Prostate gland (tissue), 2 donors: ENCODE measurements around the gene LIG4. TPM values are rescaled to one million over a fixed set of nuclear protein-coding genes. Genes with fewer than 3 reads are reported as not detected.

Experiments
- DNase-seq: peaks from one replicate; pipeline ENCODE4 v3.0.0-alpha.2; 2019; ENCODE audit warnings: low spot score
- H3K27ac ChIP-seq, 2 donors: fragments of 200-600 bp; sonication (generic); 2 replicates each; pipeline ENCODE4 v1.5.1; 2017 to 2019
- H3K27me3 ChIP-seq: fragments of 200-600 bp; sonication (generic); replicated peaks from 2 replicates; pipeline ENCODE4 v1.5.1; 2019; ENCODE audit not compliant: insufficient read depth
- H3K36me3 ChIP-seq, 2 donors: fragments of 200-600 bp; sonication (generic); 1 replicate in 1 of 2; 2 replicates in 1 of 2; pipeline versions ENCODE4 v1.5.1 to v1.8.1; 2017 to 2019
- H3K4me1 ChIP-seq: fragments of 200-600 bp; sonication (generic); replicated peaks from 2 replicates; pipeline ENCODE4 v1.5.1; 2019
- H3K4me3 ChIP-seq, 2 donors: fragments of 200-600 bp; sonication (generic); 2 replicates each; pipeline ENCODE4 v1.5.1; 2017 to 2019
- H3K9me3 ChIP-seq: fragments of 200-600 bp; sonication (generic); 2 replicates; pipeline ENCODE4 v1.5.1; 2017
- POLR2A ChIP-seq: fragments of 450-650 bp; IDR thresholded peaks from one replicate; pipeline ENCODE4 v1.6.1; 2016; ENCODE audit warnings: antibody characterized with exemption, mild to moderate bottlenecking
- POLR2AphosphoS5 ChIP-seq: sonication (generic); formaldehyde crosslinking; IDR thresholded peaks from one replicate; pipeline ENCODE4 v1.6.1; 2017; ENCODE audit warnings: antibody characterized with exemption
- WGBS: methylation state at CpG from one replicate; pipeline ENCODE4 v1.1.5; 2018; 5-methylcytosine and 5-hydroxymethylcytosine counted together
- intact Hi-C: fragments of 100-400 bp; cut with DNase I; formaldehyde crosslinking; loops from one replicate; pipeline ENCODE4 v1.14.2; 2022
- total RNA-seq, 2 donors: library from RNA; depleted of rRNA; stranded (reverse); fragments of >200 nt; gene quantifications; one replicate each; pipeline ENCODE4 v1.1.0, GENCODE V29; 2016
- TF ChIP-seq, protein P1 (sequence below), 4 experiments: fragments of 200-600 bp in 2 of 4; fragments of 450-650 bp in 2 of 4; sonication (generic) in 2 of 4; IDR thresholded peaks; 1 replicate in 3 of 4; 2 replicates in 1 of 4; pipeline ENCODE4 v1.5.1; 2016 to 2019; ENCODE audit warnings: antibody characterized with exemption in 4 of 4, mild to moderate bottlenecking in 2 of 4, moderate library complexity in 2 of 4

The LIG4 gene
- total RNA-seq, 2 donors from 2014 or later = 7.8 to 7.9 TPM

DNA sequence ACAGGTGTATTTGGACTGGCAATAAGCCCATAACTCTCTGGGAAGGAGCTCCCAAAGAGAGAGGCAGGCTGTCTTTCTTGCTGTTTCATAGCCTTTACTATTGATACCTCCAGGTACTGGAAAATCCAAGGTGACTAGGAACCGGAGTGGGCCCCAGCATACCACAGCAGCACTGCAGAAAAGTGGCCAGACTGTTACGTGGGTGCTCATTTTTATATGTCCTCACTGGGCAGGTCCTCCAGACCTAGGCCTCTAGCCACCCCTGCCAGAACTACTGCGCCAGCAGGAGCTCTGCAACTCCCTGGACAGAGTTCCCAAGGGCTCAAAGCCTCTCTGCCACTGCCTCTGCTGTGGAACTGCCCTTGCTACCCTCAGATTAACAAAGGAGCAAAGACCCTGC, 46.4 kb downstream of the LIG4 start:
- WGBS = 84% methylated on average over 3 of the region's 3 CpGs

DNA sequence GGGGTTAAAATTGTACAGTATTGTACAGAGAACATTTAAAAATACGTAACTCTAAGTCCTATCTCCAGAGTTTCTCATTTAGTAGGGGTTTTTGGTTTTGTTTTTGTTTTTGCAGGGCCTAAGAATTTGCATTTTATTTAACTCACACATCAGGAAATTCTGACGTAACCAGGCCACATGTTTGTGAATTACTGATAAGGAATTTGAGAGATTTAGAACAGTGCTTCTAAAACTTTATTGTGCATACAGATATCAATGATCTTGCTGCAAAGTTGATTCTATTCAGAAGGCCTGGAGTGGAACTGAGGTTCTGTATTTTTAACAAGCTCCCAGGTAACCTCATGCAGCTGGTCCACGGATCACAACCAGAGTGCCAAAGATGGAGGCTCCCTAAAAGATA, 49.3 kb downstream of the LIG4 start:
- Histone ChIP-seq H3K36me3 (no peaks in the 10 kb centered on the region), H3K9me3 (no peaks in the 10 kb centered on the region), H3K4me3 (no peak overlapping the region), H3K4me1 (no peaks in the 10 kb centered on the region), H3K27me3 (no peaks in the 10 kb centered on the region), H3K27ac (no peak overlapping the region)
- DNase-seq = no peak
- intact Hi-C loops = no loop called here
- 40% methylated on average over 3 of the region's 3 CpGs for WGBS
- no peak for TF ChIP-seq POLR2AphosphoS5
- TF ChIP-seq, protein P1, sequence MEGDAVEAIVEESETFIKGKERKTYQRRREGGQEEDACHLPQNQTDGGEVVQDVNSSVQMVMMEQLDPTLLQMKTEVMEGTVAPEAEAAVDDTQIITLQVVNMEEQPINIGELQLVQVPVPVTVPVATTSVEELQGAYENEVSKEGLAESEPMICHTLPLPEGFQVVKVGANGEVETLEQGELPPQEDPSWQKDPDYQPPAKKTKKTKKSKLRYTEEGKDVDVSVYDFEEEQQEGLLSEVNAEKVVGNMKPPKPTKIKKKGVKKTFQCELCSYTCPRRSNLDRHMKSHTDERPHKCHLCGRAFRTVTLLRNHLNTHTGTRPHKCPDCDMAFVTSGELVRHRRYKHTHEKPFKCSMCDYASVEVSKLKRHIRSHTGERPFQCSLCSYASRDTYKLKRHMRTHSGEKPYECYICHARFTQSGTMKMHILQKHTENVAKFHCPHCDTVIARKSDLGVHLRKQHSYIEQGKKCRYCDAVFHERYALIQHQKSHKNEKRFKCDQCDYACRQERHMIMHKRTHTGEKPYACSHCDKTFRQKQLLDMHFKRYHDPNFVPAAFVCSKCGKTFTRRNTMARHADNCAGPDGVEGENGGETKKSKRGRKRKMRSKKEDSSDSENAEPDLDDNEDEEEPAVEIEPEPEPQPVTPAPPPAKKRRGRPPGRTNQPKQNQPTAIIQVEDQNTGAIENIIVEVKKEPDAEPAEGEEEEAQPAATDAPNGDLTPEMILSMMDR (IDR thresholded peaks at IDR 0.05) = no peak
- no peak for TF ChIP-seq POLR2A

More for the DNA sequence above, 46.4 kb downstream of the LIG4 start:
- no peak overlapping the region for H3K27ac ChIP-seq
- TF ChIP-seq, protein P1 (IDR thresholded peaks at IDR 0.05) = no peak
- TF ChIP-seq POLR2A (no peak), POLR2AphosphoS5 (no peak)
- H3K4me1 ChIP-seq = no peaks in the 10 kb centered on the region
- H3K9me3 ChIP-seq = no peaks in the 10 kb centered on the region
- H3K36me3 ChIP-seq = no peaks in the 10 kb centered on the region
- DNase-seq = no peak
- no peaks in the 10 kb centered on the region for H3K27me3 ChIP-seq
- intact Hi-C loops = no loop called here
- no peak overlapping the region for H3K4me3 ChIP-seq

DNA sequence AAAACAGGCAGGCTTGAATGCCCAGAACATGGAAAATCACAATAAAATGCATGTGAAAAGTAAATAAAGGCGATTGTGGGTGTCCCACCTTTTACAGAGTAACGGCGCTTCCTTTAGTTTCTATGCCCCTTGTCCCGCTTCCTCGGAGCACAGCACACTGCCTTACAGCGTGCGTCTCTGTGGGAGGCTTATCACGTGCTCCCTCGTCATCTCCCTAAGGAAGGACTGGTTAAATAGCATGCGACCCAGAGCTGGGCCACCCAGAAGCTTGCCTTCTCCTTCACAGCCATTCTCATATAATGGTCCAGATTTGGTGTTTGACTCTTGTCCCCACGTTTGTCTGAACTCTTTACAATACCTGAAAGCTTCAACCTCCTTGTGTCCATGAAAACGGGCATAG, 56.6 kb downstream of the LIG4 start:
- 64% methylated on average over 12 of the region's 12 CpGs for WGBS
- no peaks in the 10 kb centered on the region for H3K27me3 ChIP-seq
- intact Hi-C loops = no loop called here
- H3K4me3 ChIP-seq = no peak overlapping the region
- no peak overlapping the region for H3K27ac ChIP-seq
- no peak for DNase-seq
- TF ChIP-seq, protein P1 (IDR thresholded peaks at IDR 0.05) = no peak
- TF ChIP-seq POLR2A = no peak
- H3K9me3 ChIP-seq = no peaks in the 10 kb centered on the region
- no peaks in the 10 kb centered on the region for H3K36me3 ChIP-seq
- H3K4me1 ChIP-seq = no peaks in the 10 kb centered on the region

Other genes starting within 250 kb of the LIG4 start
- 1 to 10 TPM; 4.8 to 9.7 TPM for gene ABHD13, start 2.9 kb upstream of the LIG4 start, total RNA-seq
- gene TNFSF13B, start 54.2 kb upstream of the LIG4 start, total RNA-seq = 1 to 10 TPM; 4.1 to 9.1 TPM